WTC11 (cell line): Measurements from ENCODE around the gene HDHD5. TPM values are rescaled to one million over a fixed set of nuclear protein-coding genes. Genes with fewer than 3 reads are reported as not detected.
A peak's percentile ranks its signal among the peaks of the same experiment; 100 is the strongest.

Experiments used
- ATAC-seq: fragments of 200-7000 bp; cut with Tn5 transposase; 2 replicates; pipeline ENCODE4 v1.10.0; 2021; ENCODE audit warnings: mild to moderate bottlenecking, moderate library complexity
- CTCF ChIA-PET: fragments of 300-600 bp; sonication (Branson Sonifier 250); formaldehyde crosslinking; loops from one replicate; lab custom pipeline; 2021; ENCODE audit warnings: antibody characterized with exemption; lab: Charles Lee
- POLR2A ChIA-PET: fragments of 350-600 bp; sonication (Branson Sonifier 250); formaldehyde crosslinking; loops from one replicate; lab custom pipeline; 2021; ENCODE audit warnings: antibody characterized with exemption; lab: Charles Lee
- DNase-seq: peaks from one replicate; pipeline ENCODE4 v3.0.0; 2021; ENCODE audit warnings: low spot score
- H3K27ac Mint-ChIP-seq: 2 replicates; pipeline ENCODE4 v1.8.0; 2021; ENCODE audit warnings: mixed read lengths
- H3K27me3 Mint-ChIP-seq: 2 replicates; pipeline ENCODE4 v1.8.0; 2021; ENCODE audit warnings: low read depth, mild to moderate bottlenecking, moderate library complexity, mixed read lengths
- H3K36me3 Mint-ChIP-seq: 2 replicates; pipeline ENCODE4 v1.8.0; 2021; ENCODE audit warnings: mixed read lengths
- H3K4me1 Mint-ChIP-seq: 2 replicates; pipeline ENCODE4 v1.8.0; 2022; ENCODE audit warnings: mixed read lengths
- H3K4me3 Mint-ChIP-seq: 2 replicates; pipeline ENCODE4 v1.8.0; 2021; ENCODE audit warnings: mild to moderate bottlenecking, moderate library complexity, mixed read lengths
- H3K9me3 Mint-ChIP-seq: 2 replicates; pipeline ENCODE4 v1.8.0; 2021; ENCODE audit warnings: mixed read lengths
- CREM ChIP-seq: sonication (generic); formaldehyde crosslinking; IDR thresholded peaks from 2 replicates; pipeline ENCODE4 v1.8.1; 2022; ENCODE audit warnings: mild to moderate bottlenecking, missing genetic modification reagents, moderate library complexity
- KAT7 ChIP-seq: sonication (generic); formaldehyde crosslinking; IDR thresholded peaks from 2 replicates; pipeline ENCODE4 v1.8.1; 2023; ENCODE audit warnings: missing genetic modification reagents, mild to moderate bottlenecking, borderline replicate concordance
- TEAD1 ChIP-seq: sonication (generic); formaldehyde crosslinking; IDR thresholded peaks from 2 replicates; pipeline ENCODE4 v1.8.0; 2022; ENCODE audit warnings: mild to moderate bottlenecking, missing genetic modification reagents
- ZNF138 ChIP-seq: sonication (generic); formaldehyde crosslinking; conservative IDR thresholded peaks from 2 replicates; pipeline ENCODE4 v1.8.1; 2022; ENCODE audit warnings: mild to moderate bottlenecking, moderate library complexity, missing genetic modification reagents
- ZNF263 ChIP-seq: sonication (generic); formaldehyde crosslinking; IDR thresholded peaks from 2 replicates; pipeline ENCODE4 v1.8.1; 2022; ENCODE audit warnings: low read depth, mild to moderate bottlenecking, moderate library complexity, missing genetic modification reagents
- total RNA-seq: library from RNA; stranded (reverse); gene quantifications from 3 replicates; pipeline ENCODE4 v1.2.3, GENCODE V29; 2021
- TF ChIP-seq, protein P1 (sequence below): sonication (generic); formaldehyde crosslinking; IDR thresholded peaks from 2 replicates; pipeline ENCODE4 v1.8.0; 2022; ENCODE audit warnings: mild to moderate bottlenecking, missing genetic modification reagents
- TF ChIP-seq, protein P2 (sequence below): sonication (generic); formaldehyde crosslinking; IDR thresholded peaks from 2 replicates; pipeline ENCODE4 v1.8.1; 2023; ENCODE audit warnings: mild to moderate bottlenecking, missing genetic modification reagents, moderate library complexity
- TF ChIP-seq, protein P3 (sequence below): fragments of 250-450 bp; sonication (Bioruptor Pico); IDR thresholded peaks from 2 replicates; pipeline ENCODE4 v1.9.0; 2021; ENCODE audit warnings: mild to moderate bottlenecking
- TF ChIP-seq, protein P4 (sequence below): sonication (generic); formaldehyde crosslinking; IDR thresholded peaks from 2 replicates; pipeline ENCODE4 v1.8.1; 2022; ENCODE audit warnings: missing genetic modification reagents, borderline replicate concordance
- TF ChIP-seq, protein P5 (sequence below): sonication (generic); formaldehyde crosslinking; IDR thresholded peaks from 2 replicates; pipeline ENCODE4 v1.8.1; 2022; ENCODE audit warnings: low read depth, mild to moderate bottlenecking, moderate library complexity, missing genetic modification reagents, borderline replicate concordance
- TF ChIP-seq, protein P6 (sequence below): sonication (generic); formaldehyde crosslinking; IDR thresholded peaks from 2 replicates; pipeline ENCODE4 v1.8.0; 2023; ENCODE audit warnings: mild to moderate bottlenecking, missing genetic modification reagents
- TF ChIP-seq, protein P7 (sequence below): fragments of 250-450 bp; sonication (Bioruptor Pico); conservative IDR thresholded peaks from 2 replicates; pipeline ENCODE4 v1.9.0; 2021; ENCODE audit warnings: mild to moderate bottlenecking
- TF ChIP-seq, protein P8 (sequence below): sonication (generic); formaldehyde crosslinking; IDR thresholded peaks from 2 replicates; pipeline ENCODE4 v1.8.1; 2023; ENCODE audit warnings: mild to moderate bottlenecking, missing genetic modification reagents

Gene HDHD5
- total RNA-seq, 1 experiment from 2014 or later, result 84.0 TPM

DNA sequence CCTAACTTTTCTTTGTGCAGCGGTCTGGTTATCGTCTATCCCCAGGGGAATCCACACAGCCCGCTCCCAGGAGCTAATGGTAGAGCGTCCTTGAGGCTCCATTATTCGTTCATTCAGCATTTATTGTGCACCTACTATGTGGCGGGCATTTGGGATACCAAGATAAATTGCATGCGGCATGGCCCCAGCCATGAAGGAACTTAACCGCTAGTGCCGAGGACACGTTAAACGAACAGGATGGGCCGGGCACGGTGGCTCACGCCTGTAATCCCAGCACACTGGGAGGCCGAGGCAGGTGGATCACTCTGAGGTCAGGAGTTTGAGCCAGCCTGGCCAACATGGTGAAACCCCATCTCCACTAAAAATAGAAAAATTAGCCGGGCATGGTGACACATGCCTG, 49.1 kb downstream of the HDHD5 start:
- POLR2A ChIA-PET, result no interaction called here

DNA sequence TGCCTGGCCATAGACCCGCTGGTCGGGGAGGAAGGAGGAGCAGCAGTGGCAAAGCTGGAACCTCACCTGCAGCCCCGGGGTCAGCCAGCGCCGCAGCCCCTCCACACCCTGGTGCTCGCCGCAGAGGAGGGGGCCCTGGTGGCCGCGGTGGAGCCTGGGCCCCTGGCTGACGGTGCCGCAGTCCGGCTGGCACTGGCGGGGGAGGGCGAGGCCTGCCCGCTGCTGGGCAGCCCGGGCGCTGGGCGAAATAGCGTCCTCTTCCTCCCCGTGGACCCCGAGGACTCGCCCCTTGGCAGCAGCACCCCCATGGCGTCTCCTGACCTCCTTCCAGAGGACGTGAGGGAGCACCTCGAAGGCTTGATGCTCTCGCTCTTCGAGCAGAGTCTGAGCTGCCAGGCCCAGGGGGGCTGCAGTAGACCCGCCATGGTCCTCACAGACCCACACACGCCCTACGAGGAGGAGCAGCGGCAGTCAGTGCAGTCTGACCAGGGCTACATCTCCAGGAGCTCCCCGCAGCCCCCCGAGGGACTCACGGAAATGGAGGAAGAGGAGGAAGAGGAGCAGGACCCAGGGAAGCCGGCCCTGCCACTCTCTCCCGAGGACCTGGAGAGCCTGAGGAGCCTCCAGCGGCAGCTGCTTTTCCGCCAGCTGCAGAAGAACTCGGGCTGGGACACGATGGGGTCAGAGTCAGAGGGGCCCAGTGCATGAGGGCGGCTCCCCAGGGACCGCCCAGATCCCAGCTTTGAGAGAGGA, 49.8 kb downstream of the HDHD5 start:
- CTCF ChIA-PET, result interaction anchor here (0.7 to 3.9 kb wide), 2 partner anchors 10 to 13 kb away, joined by 3 to 19 read pairs; no protein-coding TSS in a partner anchor
- H3K4me1 Mint-ChIP-seq, result peaks cover 4% of the 10 kb centered on the region; the same call in 1 of the 2 replicates
- H3K36me3 Mint-ChIP-seq, result no peaks in the 10 kb centered on the region; the same call in 1 of the 2 replicates
- no peak for DNase-seq
- no peaks in the 10 kb centered on the region for H3K27me3 Mint-ChIP-seq
- no peak for ATAC-seq
- POLR2A ChIA-PET, result no interaction called here
- H3K9me3 Mint-ChIP-seq, result no peaks in the 10 kb centered on the region
- TF ChIP-seq, protein P1, sequence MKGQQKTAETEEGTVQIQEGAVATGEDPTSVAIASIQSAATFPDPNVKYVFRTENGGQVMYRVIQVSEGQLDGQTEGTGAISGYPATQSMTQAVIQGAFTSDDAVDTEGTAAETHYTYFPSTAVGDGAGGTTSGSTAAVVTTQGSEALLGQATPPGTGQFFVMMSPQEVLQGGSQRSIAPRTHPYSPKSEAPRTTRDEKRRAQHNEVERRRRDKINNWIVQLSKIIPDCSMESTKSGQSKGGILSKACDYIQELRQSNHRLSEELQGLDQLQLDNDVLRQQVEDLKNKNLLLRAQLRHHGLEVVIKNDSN (CRISPR knock-in tag), result no peak
- TF ChIP-seq ZNF138 (no peak), ZNF263 (CRISPR knock-in tag) (no peak)
- H3K4me3 Mint-ChIP-seq, result no peak overlapping the region
- H3K27ac Mint-ChIP-seq, result peak overlapping the region; percentile 36; the same call in 1 of the 2 replicates

More for the DNA sequence above, 49.1 kb downstream of the HDHD5 start:
- Mint-ChIP-seq H3K27ac (no peak overlapping the region), H3K27me3 (no peaks in the 10 kb centered on the region), H3K9me3 (no peaks in the 10 kb centered on the region), H3K4me1 (peaks cover 4% of the 10 kb centered on the region; the same call in 1 of the 2 replicates), H3K36me3 (no peaks in the 10 kb centered on the region; the same call in 1 of the 2 replicates), H3K4me3 (no peak overlapping the region)
- DNase-seq, result no peak
- TF ChIP-seq CREM (CRISPR knock-in tag), result no peak
- TF ChIP-seq, protein P2, sequence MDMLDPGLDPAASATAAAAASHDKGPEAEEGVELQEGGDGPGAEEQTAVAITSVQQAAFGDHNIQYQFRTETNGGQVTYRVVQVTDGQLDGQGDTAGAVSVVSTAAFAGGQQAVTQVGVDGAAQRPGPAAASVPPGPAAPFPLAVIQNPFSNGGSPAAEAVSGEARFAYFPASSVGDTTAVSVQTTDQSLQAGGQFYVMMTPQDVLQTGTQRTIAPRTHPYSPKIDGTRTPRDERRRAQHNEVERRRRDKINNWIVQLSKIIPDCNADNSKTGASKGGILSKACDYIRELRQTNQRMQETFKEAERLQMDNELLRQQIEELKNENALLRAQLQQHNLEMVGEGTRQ (CRISPR knock-in tag), result no peak
- TF ChIP-seq, protein P3, sequence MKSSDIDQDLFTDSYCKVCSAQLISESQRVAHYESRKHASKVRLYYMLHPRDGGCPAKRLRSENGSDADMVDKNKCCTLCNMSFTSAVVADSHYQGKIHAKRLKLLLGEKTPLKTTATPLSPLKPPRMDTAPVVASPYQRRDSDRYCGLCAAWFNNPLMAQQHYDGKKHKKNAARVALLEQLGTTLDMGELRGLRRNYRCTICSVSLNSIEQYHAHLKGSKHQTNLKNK (CRISPR knock-in tag), result no peak
- TF ChIP-seq, protein P4, sequence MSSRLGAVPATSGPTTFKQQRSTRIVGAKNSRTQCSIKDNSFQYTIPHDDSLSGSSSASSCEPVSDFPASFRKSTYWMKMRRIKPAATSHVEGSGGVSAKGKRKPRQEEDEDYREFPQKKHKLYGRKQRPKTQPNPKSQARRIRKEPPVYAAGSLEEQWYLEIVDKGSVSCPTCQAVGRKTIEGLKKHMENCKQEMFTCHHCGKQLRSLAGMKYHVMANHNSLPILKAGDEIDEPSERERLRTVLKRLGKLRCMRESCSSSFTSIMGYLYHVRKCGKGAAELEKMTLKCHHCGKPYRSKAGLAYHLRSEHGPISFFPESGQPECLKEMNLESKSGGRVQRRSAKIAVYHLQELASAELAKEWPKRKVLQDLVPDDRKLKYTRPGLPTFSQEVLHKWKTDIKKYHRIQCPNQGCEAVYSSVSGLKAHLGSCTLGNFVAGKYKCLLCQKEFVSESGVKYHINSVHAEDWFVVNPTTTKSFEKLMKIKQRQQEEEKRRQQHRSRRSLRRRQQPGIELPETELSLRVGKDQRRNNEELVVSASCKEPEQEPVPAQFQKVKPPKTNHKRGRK, result no peak
- TF ChIP-seq TEAD1 (CRISPR knock-in tag), result no peak
- TF ChIP-seq, protein P5, sequence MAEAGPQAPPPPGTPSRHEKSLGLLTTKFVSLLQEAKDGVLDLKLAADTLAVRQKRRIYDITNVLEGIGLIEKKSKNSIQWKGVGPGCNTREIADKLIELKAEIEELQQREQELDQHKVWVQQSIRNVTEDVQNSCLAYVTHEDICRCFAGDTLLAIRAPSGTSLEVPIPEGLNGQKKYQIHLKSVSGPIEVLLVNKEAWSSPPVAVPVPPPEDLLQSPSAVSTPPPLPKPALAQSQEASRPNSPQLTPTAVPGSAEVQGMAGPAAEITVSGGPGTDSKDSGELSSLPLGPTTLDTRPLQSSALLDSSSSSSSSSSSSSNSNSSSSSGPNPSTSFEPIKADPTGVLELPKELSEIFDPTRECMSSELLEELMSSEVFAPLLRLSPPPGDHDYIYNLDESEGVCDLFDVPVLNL, result no peak
- no peak for TF ChIP-seq KAT7 (CRISPR knock-in tag)
- no peak for ATAC-seq
- CTCF ChIA-PET, result interaction anchor here (1.7 to 3.9 kb wide), 4 partner anchors 10 to 62 kb away, joined by 5 to 19 read pairs (median 11); no protein-coding TSS in a partner anchor

DNA sequence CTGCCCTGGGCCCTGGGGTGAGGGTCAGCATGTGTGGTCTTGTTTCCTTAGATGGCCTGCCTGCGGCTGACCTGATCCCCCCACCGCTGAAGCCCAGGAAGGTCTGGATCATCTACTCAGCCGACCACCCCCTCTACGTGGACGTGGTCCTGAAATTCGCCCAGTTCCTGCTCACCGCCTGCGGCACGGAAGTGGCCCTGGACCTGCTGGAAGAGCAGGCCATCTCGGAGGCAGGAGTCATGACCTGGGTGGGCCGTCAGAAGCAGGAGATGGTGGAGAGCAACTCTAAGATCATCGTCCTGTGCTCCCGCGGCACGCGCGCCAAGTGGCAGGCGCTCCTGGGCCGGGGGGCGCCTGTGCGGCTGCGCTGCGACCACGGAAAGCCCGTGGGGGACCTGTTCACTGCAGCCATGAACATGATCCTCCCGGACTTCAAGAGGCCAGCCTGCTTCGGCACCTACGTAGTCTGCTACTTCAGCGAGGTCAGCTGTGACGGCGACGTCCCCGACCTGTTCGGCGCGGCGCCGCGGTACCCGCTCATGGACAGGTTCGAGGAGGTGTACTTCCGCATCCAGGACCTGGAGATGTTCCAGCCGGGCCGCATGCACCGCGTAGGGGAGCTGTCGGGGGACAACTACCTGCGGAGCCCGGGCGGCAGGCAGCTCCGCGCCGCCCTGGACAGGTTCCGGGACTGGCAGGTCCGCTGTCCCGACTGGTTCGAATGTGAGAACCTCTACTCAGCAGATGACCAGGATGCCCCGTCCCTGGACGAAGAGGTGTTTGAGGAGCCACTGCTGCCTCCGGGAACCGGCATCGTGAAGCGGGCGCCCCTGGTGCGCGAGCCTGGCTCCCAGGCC, 50.6 kb downstream of the HDHD5 start:
- Mint-ChIP-seq H3K36me3 (no peaks in the 10 kb centered on the region; the same call in 1 of the 2 replicates), H3K4me1 (peaks cover 4% of the 10 kb centered on the region; the same call in 1 of the 2 replicates), H3K27me3 (no peaks in the 10 kb centered on the region), H3K9me3 (no peaks in the 10 kb centered on the region), H3K27ac (no peak overlapping the region), H3K4me3 (no peak overlapping the region)
- DNase-seq (no peak), ATAC-seq (no peak)
- ChIA-PET CTCF (interaction anchor here (0.7 to 1.2 kb wide), 4 partner anchors 11 to 63 kb away, joined by 3 to 7 read pairs (median 3); no protein-coding TSS in a partner anchor), POLR2A (no interaction called here)
- TF ChIP-seq, protein P6, sequence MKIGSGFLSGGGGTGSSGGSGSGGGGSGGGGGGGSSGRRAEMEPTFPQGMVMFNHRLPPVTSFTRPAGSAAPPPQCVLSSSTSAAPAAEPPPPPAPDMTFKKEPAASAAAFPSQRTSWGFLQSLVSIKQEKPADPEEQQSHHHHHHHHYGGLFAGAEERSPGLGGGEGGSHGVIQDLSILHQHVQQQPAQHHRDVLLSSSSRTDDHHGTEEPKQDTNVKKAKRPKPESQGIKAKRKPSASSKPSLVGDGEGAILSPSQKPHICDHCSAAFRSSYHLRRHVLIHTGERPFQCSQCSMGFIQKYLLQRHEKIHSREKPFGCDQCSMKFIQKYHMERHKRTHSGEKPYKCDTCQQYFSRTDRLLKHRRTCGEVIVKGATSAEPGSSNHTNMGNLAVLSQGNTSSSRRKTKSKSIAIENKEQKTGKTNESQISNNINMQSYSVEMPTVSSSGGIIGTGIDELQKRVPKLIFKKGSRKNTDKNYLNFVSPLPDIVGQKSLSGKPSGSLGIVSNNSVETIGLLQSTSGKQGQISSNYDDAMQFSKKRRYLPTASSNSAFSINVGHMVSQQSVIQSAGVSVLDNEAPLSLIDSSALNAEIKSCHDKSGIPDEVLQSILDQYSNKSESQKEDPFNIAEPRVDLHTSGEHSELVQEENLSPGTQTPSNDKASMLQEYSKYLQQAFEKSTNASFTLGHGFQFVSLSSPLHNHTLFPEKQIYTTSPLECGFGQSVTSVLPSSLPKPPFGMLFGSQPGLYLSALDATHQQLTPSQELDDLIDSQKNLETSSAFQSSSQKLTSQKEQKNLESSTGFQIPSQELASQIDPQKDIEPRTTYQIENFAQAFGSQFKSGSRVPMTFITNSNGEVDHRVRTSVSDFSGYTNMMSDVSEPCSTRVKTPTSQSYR (CRISPR knock-in tag), result no peak
- TF ChIP-seq, protein P7, sequence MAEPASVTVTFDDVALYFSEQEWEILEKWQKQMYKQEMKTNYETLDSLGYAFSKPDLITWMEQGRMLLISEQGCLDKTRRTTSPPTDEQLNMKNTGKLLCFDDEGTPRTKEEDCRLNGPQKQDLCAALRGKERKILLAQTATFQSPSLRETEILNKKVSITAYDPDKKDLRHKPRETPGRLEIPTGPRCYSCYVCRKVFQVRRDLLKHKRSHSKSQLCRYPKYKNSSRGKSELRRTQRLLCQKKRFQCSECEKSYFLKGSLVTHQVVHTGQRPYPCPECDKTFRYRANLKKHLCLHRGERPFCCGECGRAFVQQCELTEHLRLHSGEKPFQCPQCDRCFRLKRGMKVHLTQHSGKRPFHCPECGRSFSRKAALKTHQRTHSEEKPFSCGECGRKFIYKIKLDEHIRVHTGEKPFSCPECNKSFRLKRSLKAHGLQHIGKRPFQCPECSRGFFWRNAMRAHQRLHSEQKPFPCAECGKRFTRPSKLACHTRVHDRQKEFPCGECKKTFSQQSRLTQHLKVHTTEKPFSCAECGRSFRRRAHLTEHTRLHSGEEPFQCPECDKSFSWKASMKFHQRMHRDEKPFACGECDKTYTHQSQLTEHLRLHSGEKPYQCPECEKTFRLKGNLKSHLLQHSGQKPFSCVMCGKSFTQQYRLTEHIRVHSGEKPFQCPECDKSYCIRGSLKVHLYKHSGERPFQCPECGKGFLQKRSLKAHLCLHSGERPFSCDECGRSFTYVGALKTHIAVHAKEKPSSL (CRISPR knock-in tag), result no peak
- TF ChIP-seq, protein P8, sequence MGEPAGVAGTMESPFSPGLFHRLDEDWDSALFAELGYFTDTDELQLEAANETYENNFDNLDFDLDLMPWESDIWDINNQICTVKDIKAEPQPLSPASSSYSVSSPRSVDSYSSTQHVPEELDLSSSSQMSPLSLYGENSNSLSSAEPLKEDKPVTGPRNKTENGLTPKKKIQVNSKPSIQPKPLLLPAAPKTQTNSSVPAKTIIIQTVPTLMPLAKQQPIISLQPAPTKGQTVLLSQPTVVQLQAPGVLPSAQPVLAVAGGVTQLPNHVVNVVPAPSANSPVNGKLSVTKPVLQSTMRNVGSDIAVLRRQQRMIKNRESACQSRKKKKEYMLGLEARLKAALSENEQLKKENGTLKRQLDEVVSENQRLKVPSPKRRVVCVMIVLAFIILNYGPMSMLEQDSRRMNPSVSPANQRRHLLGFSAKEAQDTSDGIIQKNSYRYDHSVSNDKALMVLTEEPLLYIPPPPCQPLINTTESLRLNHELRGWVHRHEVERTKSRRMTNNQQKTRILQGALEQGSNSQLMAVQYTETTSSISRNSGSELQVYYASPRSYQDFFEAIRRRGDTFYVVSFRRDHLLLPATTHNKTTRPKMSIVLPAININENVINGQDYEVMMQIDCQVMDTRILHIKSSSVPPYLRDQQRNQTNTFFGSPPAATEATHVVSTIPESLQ (CRISPR knock-in tag), result no peak
